ENCODE data around the gene USF2. TPM values are rescaled to one million over a fixed set of nuclear protein-coding genes. Genes with fewer than 3 reads are reported as not detected.

The USF2 gene
- total and polyA plus RNA-seq, 2 donors (not counting 1 experiment from before 2014, with no cell fraction given) = 318 to 377 TPM

DNA sequence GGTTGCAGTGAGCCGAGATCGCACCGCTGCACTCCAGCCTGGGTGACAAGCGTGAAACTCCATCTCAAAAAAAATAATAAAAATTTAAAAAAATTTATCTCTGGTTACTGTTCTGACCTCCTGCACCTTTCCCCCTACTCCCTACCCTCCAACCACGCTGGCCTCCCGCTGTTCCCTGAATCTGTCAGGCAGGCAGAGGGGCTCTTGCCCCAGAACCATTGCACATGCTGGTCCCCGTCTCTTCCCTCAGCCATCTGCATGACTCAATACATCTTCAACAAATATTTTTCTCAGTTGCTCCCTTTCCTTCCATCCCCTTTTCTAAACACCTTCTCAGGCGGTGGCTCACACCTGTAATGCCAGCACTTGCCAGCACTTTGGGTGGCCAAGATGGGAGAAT, 39.2 kb upstream of the USF2 start:
- H3K27me3 Mint-ChIP-seq = peaks cover 6% of the 10 kb centered on the region
- CTCF ChIA-PET = no interaction called here
- no peaks in the 10 kb centered on the region for H4K20me1 ChIP-seq (ENCODE audit: control insufficient read depth, insufficient read depth, low read length, poor library complexity, severe bottlenecking)
- no peak for TF ChIP-seq EZH2 (IDR thresholded peaks at IDR 0.05; ENCODE audit: borderline replicate concordance, insufficient read depth, low read depth, low read length, poor library complexity, severe bottlenecking)
- TF ChIP-seq, protein P1, sequence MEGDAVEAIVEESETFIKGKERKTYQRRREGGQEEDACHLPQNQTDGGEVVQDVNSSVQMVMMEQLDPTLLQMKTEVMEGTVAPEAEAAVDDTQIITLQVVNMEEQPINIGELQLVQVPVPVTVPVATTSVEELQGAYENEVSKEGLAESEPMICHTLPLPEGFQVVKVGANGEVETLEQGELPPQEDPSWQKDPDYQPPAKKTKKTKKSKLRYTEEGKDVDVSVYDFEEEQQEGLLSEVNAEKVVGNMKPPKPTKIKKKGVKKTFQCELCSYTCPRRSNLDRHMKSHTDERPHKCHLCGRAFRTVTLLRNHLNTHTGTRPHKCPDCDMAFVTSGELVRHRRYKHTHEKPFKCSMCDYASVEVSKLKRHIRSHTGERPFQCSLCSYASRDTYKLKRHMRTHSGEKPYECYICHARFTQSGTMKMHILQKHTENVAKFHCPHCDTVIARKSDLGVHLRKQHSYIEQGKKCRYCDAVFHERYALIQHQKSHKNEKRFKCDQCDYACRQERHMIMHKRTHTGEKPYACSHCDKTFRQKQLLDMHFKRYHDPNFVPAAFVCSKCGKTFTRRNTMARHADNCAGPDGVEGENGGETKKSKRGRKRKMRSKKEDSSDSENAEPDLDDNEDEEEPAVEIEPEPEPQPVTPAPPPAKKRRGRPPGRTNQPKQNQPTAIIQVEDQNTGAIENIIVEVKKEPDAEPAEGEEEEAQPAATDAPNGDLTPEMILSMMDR (IDR thresholded peaks at IDR 0.05) = no peak
- H3K9me3 Mint-ChIP-seq (ENCODE audit: insufficient read depth) = no peaks in the 10 kb centered on the region
- H3K4me1 ChIP-seq (ENCODE audit: control insufficient read depth in 2 of 2, insufficient read depth in 2 of 2, low read length in 2 of 2) = peaks cover 15 to 16% of the 10 kb centered on the region in 2 donors
- WGBS (ENCODE audit: insufficient coverage) = 95% methylated on average over 8 of the region's 8 CpGs
- no peak overlapping the region for H3K27ac Mint-ChIP-seq
- peaks cover 11% of the 10 kb centered on the region for H3K4me1 Mint-ChIP-seq
- H2AFZ ChIP-seq (ENCODE audit: insufficient read depth, low read depth, low read length, poor library complexity, severe bottlenecking) = no peak overlapping the region
- no peak for ATAC-seq (ENCODE audit: low read depth)
- no peak overlapping the region for H3K27ac ChIP-seq (ENCODE audit: low read length in 2 of 2)
- no peaks in the 10 kb centered on the region for H3K79me2 ChIP-seq (ENCODE audit: control insufficient read depth, insufficient read depth, low read length)
- H3K27me3 ChIP-seq (replicated peaks in 1 of 4; ENCODE audit: control extremely low read depth in 1 of 4, control insufficient read depth in 3 of 4, insufficient read depth in 4 of 4, low read length in 3 of 4) = no peaks in the 10 kb centered on the region
- H3K9ac ChIP-seq (ENCODE audit: low read length) = no peak overlapping the region
- no peak overlapping the region for H3K4me2 ChIP-seq (replicated peaks; ENCODE audit: low read depth, low read length, poor library complexity, severe bottlenecking)
- H3K36me3 ChIP-seq (replicated peaks in 1 of 2; ENCODE audit: control extremely low read depth in 1 of 2, control insufficient read depth in 1 of 2, extremely low read depth in 1 of 2, insufficient read depth in 2 of 2, low read length in 1 of 2) = no peaks in the 10 kb centered on the region
- peaks cover 0 to 4% (median 0%) of the 10 kb centered on the region in 3 donors for H3K9me3 ChIP-seq (ENCODE audit: control extremely low read depth in 1 of 3, control insufficient read depth in 2 of 3, insufficient read depth in 1 of 3, low read length in 2 of 3)
- DNase-seq = no peak
- POLR2A ChIA-PET = interaction anchor here (0.6 kb wide), 1 partner anchor 9 kb away, joined by 5 read pairs; no protein-coding TSS in a partner anchor
- no peak overlapping the region for H3K4me3 ChIP-seq (ENCODE audit: control extremely low read depth in 1 of 5, extremely low read depth in 1 of 5, insufficient read depth in 1 of 5, low read depth in 2 of 5, low read length in 4 of 5)
- no peak overlapping the region for H3K4me3 Mint-ChIP-seq
- intact Hi-C loops (cut with micrococcal nuclease) = no loop called here

DNA sequence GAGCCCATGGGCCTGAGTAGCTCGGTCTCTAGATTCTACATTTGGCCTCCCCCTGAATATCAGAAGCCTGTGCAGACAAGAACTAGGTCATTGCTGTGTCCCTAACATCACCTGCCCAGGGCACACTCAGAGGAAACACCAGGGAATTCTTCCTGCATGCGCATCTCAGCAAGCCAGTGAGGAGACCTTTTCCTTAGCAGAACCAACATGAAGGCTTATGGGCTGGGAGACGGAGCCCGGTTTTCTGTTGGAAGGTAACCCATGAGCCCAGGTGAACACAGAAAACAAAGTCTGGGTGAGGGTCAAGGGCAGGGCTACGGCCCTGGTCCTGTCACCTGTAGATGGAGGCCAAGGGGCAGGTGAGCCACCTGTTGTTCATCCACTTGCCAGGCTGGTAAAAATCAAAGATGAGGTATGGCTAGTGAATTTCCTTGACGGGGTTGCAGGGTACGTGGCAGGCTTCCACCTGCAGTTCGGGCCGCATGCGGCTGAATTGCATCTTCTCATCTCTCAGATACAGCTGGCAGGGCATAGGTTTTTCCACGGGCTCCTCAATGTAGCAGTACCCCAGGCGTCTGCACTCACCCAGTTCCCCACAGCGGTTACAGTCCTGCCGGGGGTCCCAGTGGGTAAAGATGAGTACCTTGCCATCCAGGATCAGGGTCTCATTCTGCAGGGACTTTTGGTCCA, 36.7 kb upstream of the USF2 start:
- Histone ChIP-seq H3K27me3 (replicated peaks in 1 of 4; ENCODE audit: control extremely low read depth in 1 of 4, control insufficient read depth in 3 of 4, insufficient read depth in 4 of 4, low read length in 3 of 4) (no peaks in the 10 kb centered on the region), H3K4me2 (replicated peaks; ENCODE audit: low read depth, low read length, poor library complexity, severe bottlenecking) (no peak overlapping the region), H4K20me1 (ENCODE audit: control insufficient read depth, insufficient read depth, low read length, poor library complexity, severe bottlenecking) (no peaks in the 10 kb centered on the region), H3K27ac (ENCODE audit: low read length in 2 of 2) (no peak overlapping the region), H3K36me3 (replicated peaks in 1 of 2; ENCODE audit: control extremely low read depth in 1 of 2, control insufficient read depth in 1 of 2, extremely low read depth in 1 of 2, insufficient read depth in 2 of 2, low read length in 1 of 2) (no peaks in the 10 kb centered on the region), H3K9ac (ENCODE audit: low read length) (no peak overlapping the region), H3K9me3 (ENCODE audit: control extremely low read depth in 1 of 3, control insufficient read depth in 2 of 3, insufficient read depth in 1 of 3, low read length in 2 of 3) (no peaks in the 10 kb centered on the region), H3K79me2 (ENCODE audit: control insufficient read depth, insufficient read depth, low read length) (no peaks in the 10 kb centered on the region), H3K4me3 (ENCODE audit: control extremely low read depth in 1 of 5, extremely low read depth in 1 of 5, insufficient read depth in 1 of 5, low read depth in 2 of 5, low read length in 4 of 5) (no peak overlapping the region), H3K4me1 (ENCODE audit: control insufficient read depth in 2 of 2, insufficient read depth in 2 of 2, low read length in 2 of 2) (no peaks in the 10 kb centered on the region), H2AFZ (ENCODE audit: insufficient read depth, low read depth, low read length, poor library complexity, severe bottlenecking) (no peak overlapping the region)
- ChIA-PET POLR2A (no interaction called here), CTCF (no interaction called here)
- H3K4me1 Mint-ChIP-seq = peaks cover 4% of the 10 kb centered on the region
- WGBS (ENCODE audit: insufficient coverage) = 91% methylated on average over 13 of the region's 14 CpGs
- DNase-seq = no peak
- TF ChIP-seq EZH2 (IDR thresholded peaks at IDR 0.05; ENCODE audit: borderline replicate concordance, insufficient read depth, low read depth, low read length, poor library complexity, severe bottlenecking) = no peak
- TF ChIP-seq, protein P1 (IDR thresholded peaks at IDR 0.05) = no peak
- H3K9me3 Mint-ChIP-seq (ENCODE audit: insufficient read depth) = no peaks in the 10 kb centered on the region
- H3K4me3 Mint-ChIP-seq = no peak overlapping the region
- no peak overlapping the region for H3K27ac Mint-ChIP-seq
- peaks cover 6% of the 10 kb centered on the region for H3K27me3 Mint-ChIP-seq
- intact Hi-C loops (cut with micrococcal nuclease) = no loop called here
- ATAC-seq (ENCODE audit: low read depth) = no peak

All from B cell (primary cell).